PFSK-1 (cell line): ENCODE measurements around the gene MBOAT2.

Experiments
- FOXP2 ChIP-seq: optimal IDR thresholded peaks from 2 replicates; pipeline ENCODE3; 2011; ENCODE audit warnings: borderline replicate concordance, control low read depth, inconsistent platforms; ENCODE audit not compliant: insufficient read depth; ENCODE audit errors: extremely low read length, extremely low read depth
- POLR2AphosphoS5 ChIP-seq: IDR thresholded peaks from 2 replicates; pipeline ENCODE4 v1.6.1; 2012; ENCODE audit warnings: low read depth, mild to moderate bottlenecking, control low read depth, low read length, moderate library complexity
- SIN3A ChIP-seq: IDR thresholded peaks from 2 replicates; pipeline ENCODE4 v1.6.1; 2012; ENCODE audit warnings: mild to moderate bottlenecking, low read length, moderate library complexity, borderline replicate concordance; ENCODE audit not compliant: insufficient read depth
- TAF1 ChIP-seq: IDR thresholded peaks from 2 replicates; pipeline ENCODE4 v1.6.1; 2012; ENCODE audit warnings: low read length, control low read depth, borderline replicate concordance; ENCODE audit not compliant: insufficient read depth
- TF ChIP-seq, protein P1 (sequence below), 2 experiments: IDR thresholded peaks; 2 replicates each; pipeline versions ENCODE4 v1.6.1 to v1.8.0; 2011 to 2012; ENCODE audit warnings: low read depth in 2 of 2, low read length in 2 of 2, control low read depth in 1 of 2, inconsistent platforms in 1 of 2, mild to moderate bottlenecking in 1 of 2, moderate library complexity in 1 of 2; ENCODE audit not compliant: insufficient read depth in 1 of 2

DNA sequence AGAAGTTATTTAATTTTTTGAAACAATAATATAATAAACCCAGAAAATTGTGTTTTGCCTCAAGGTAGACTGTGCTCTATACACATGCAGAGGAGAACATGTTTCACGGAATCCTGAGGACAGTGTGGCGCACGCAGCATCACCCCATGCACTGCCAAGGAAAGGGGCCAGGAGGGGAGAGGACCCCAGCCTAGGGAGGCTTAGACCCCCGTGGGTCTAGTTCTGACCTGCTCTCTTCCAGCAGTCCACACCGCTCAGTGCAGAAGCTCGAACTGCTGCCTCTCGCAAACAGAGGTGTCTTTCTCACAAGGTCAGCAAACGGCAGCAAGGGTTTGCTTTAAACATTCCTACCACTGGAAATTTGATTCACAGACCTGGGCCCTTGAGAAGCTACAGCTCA, 114.5 kb downstream of the MBOAT2 start:
- TF ChIP-seq, protein P1, sequence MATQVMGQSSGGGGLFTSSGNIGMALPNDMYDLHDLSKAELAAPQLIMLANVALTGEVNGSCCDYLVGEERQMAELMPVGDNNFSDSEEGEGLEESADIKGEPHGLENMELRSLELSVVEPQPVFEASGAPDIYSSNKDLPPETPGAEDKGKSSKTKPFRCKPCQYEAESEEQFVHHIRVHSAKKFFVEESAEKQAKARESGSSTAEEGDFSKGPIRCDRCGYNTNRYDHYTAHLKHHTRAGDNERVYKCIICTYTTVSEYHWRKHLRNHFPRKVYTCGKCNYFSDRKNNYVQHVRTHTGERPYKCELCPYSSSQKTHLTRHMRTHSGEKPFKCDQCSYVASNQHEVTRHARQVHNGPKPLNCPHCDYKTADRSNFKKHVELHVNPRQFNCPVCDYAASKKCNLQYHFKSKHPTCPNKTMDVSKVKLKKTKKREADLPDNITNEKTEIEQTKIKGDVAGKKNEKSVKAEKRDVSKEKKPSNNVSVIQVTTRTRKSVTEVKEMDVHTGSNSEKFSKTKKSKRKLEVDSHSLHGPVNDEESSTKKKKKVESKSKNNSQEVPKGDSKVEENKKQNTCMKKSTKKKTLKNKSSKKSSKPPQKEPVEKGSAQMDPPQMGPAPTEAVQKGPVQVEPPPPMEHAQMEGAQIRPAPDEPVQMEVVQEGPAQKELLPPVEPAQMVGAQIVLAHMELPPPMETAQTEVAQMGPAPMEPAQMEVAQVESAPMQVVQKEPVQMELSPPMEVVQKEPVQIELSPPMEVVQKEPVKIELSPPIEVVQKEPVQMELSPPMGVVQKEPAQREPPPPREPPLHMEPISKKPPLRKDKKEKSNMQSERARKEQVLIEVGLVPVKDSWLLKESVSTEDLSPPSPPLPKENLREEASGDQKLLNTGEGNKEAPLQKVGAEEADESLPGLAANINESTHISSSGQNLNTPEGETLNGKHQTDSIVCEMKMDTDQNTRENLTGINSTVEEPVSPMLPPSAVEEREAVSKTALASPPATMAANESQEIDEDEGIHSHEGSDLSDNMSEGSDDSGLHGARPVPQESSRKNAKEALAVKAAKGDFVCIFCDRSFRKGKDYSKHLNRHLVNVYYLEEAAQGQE (IDR thresholded peaks at IDR 0.05; ENCODE audit: insufficient read depth in 1 of 2, low read depth in 2 of 2, low read length in 2 of 2) = no peak
- no peak for TF ChIP-seq POLR2AphosphoS5
- TF ChIP-seq TAF1 = no peak
- TF ChIP-seq SIN3A = no peak
- no peak for TF ChIP-seq FOXP2
